ENCODE results near the gene NPAS3.

Gene NPAS3

GRCh38 chr14:33271891-33272290 lies 333.2 kb downstream of the NPAS3 start:
- no peak for TF ChIP-seq CTCF (IDR thresholded peaks at IDR 0.05; ENCODE audit: low read depth, low read length, missing control alignments)
- no peak for DNase-seq (ENCODE audit: low read depth)
- H3K4me3 ChIP-seq (ENCODE audit: low read depth, low read length), result no peak overlapping the region

GRCh38 chr14:33273978-33274377 lies 335.3 kb downstream of the NPAS3 start:
- TF ChIP-seq CTCF (IDR thresholded peaks at IDR 0.05; ENCODE audit: low read depth, low read length, missing control alignments), result no peak
- no peak overlapping the region for H3K4me3 ChIP-seq (ENCODE audit: low read depth, low read length)
- no peak for DNase-seq (ENCODE audit: low read depth)

GRCh38 chr14:33275879-33276278 lies 337.2 kb downstream of the NPAS3 start:
- H3K4me3 ChIP-seq (ENCODE audit: low read depth, low read length), result no peak overlapping the region
- DNase-seq (ENCODE audit: low read depth), result no peak
- no peak for TF ChIP-seq CTCF (IDR thresholded peaks at IDR 0.05; ENCODE audit: low read depth, low read length, missing control alignments)

GRCh38 chr14:33279865-33280264 lies 341.2 kb downstream of the NPAS3 start:
- DNase-seq (ENCODE audit: low read depth), result no peak
- no peak for TF ChIP-seq CTCF (IDR thresholded peaks at IDR 0.05; ENCODE audit: low read depth, low read length, missing control alignments)
- no peak overlapping the region for H3K4me3 ChIP-seq (ENCODE audit: low read depth, low read length)

GRCh38 chr14:33280646-33281045 lies 342.0 kb downstream of the NPAS3 start:
- no peak overlapping the region for H3K4me3 ChIP-seq (ENCODE audit: low read depth, low read length)
- TF ChIP-seq CTCF (IDR thresholded peaks at IDR 0.05; ENCODE audit: low read depth, low read length, missing control alignments), result no peak
- no peak for DNase-seq (ENCODE audit: low read depth)

GRCh38 chr14:33282331-33283230 lies 343.9 kb downstream of the NPAS3 start:
- no peak overlapping the region for H3K4me3 ChIP-seq (ENCODE audit: low read depth, low read length)
- no peak for DNase-seq (ENCODE audit: low read depth)
- TF ChIP-seq CTCF (IDR thresholded peaks at IDR 0.05; ENCODE audit: low read depth, low read length, missing control alignments), result no peak
